Measurements from ENCODE around the gene PRKG1.

Gene PRKG1

DNA sequence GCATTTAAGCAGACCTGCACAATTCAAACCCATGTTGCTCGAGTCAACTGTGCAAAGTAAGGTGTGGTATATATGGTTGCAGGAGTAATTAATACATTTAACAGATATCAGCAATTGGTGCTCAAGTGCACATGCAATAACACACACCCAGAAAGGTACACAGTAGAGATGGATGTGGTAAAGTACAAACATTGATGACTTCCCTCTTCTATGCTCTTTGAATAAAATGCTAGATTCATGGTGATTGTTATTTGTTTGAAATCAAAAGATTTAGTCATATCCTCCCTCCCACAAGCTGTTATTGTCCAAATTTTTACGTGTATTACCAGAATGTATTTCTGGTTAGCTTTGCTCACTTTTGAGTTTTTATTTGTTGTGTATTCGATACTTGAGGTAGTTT is 887.1 kb downstream of the PRKG1 start:
- Histone ChIP-seq H3K4me3 (ENCODE audit: low read length) (no peak overlapping the region), H3K36me3 (replicated peaks; ENCODE audit: low read depth, low read length) (no peaks in the 10 kb centered on the region), H3K9ac (ENCODE audit: low read length) (no peak overlapping the region), H3K79me2 (ENCODE audit: low read length) (no peaks in the 10 kb centered on the region), H3K27ac (ENCODE audit: low read length) (no peak overlapping the region), H4K20me1 (ENCODE audit: insufficient read depth, low read length) (no peaks in the 10 kb centered on the region), H3K4me1 (ENCODE audit: low read length) (no peaks in the 10 kb centered on the region), H3K27me3 (ENCODE audit: low read depth, low read length) (no peaks in the 10 kb centered on the region), H2AFZ (ENCODE audit: low read depth, low read length) (no peak overlapping the region), H3K9me3 (ENCODE audit: insufficient read depth, low read length) (no peaks in the 10 kb centered on the region), H3K4me2 (ENCODE audit: low read length) (no peak overlapping the region)
- TF ChIP-seq, protein P1, sequence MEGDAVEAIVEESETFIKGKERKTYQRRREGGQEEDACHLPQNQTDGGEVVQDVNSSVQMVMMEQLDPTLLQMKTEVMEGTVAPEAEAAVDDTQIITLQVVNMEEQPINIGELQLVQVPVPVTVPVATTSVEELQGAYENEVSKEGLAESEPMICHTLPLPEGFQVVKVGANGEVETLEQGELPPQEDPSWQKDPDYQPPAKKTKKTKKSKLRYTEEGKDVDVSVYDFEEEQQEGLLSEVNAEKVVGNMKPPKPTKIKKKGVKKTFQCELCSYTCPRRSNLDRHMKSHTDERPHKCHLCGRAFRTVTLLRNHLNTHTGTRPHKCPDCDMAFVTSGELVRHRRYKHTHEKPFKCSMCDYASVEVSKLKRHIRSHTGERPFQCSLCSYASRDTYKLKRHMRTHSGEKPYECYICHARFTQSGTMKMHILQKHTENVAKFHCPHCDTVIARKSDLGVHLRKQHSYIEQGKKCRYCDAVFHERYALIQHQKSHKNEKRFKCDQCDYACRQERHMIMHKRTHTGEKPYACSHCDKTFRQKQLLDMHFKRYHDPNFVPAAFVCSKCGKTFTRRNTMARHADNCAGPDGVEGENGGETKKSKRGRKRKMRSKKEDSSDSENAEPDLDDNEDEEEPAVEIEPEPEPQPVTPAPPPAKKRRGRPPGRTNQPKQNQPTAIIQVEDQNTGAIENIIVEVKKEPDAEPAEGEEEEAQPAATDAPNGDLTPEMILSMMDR (IDR thresholded peaks at IDR 0.05; ENCODE audit: low read depth, low read length): no peak
- no peak for TF ChIP-seq EZH2phosphoT487 (IDR thresholded peaks at IDR 0.05; ENCODE audit: low read depth)

DNA sequence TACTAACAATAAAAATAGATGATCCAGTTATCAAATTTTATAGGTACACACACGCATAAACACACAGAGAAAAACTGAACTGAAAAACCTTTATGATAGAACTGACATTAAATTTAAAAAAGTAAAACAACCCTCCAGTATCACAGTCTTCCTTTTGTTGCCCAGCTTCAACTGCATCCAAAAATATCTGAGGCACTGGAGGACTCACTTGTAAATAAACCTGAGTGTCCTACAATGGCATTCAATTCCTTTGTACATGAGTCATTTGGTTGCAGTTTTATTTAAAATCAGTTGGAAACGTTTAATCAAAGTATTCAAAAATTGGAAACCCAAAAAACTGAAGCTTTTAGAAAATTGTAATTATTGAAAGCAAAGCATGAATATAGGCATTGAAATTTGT is 890.3 kb downstream of the PRKG1 start:
- Histone ChIP-seq H3K4me3 (ENCODE audit: low read length) (no peak overlapping the region), H2AFZ (ENCODE audit: low read depth, low read length) (no peak overlapping the region), H3K36me3 (replicated peaks; ENCODE audit: low read depth, low read length) (no peaks in the 10 kb centered on the region), H3K79me2 (ENCODE audit: low read length) (no peaks in the 10 kb centered on the region), H3K9ac (ENCODE audit: low read length) (no peak overlapping the region), H3K27ac (ENCODE audit: low read length) (no peak overlapping the region), H4K20me1 (ENCODE audit: insufficient read depth, low read length) (no peaks in the 10 kb centered on the region), H3K4me2 (ENCODE audit: low read length) (no peak overlapping the region), H3K4me1 (ENCODE audit: low read length) (no peaks in the 10 kb centered on the region), H3K9me3 (ENCODE audit: insufficient read depth, low read length) (no peaks in the 10 kb centered on the region), H3K27me3 (ENCODE audit: low read depth, low read length) (no peaks in the 10 kb centered on the region)
- TF ChIP-seq, protein P1 (IDR thresholded peaks at IDR 0.05; ENCODE audit: low read depth, low read length): no peak
- TF ChIP-seq EZH2phosphoT487 (IDR thresholded peaks at IDR 0.05; ENCODE audit: low read depth): no peak

DNA sequence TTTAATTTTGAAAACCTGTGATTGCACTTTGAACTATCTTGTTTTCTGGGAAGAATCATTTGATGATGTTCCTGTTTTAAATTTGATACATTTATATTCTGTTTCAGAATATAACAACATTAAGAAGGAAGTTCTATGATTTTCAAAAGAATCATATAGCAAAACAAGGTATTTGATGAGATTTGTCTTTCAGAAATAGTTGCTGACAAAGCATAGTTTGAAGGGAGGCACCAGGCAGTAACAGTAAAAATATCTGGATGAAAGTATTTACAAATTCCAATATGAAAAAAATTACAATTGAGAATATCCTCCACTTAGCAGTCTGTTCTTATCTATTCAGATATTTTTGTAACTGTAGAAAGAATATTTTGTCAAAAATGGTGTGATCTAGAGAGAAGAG is 891.2 kb downstream of the PRKG1 start:
- Histone ChIP-seq H3K27ac (ENCODE audit: low read length) (no peak overlapping the region), H3K36me3 (replicated peaks; ENCODE audit: low read depth, low read length) (no peaks in the 10 kb centered on the region)
- no peak for TF ChIP-seq EZH2phosphoT487 (IDR thresholded peaks at IDR 0.05; ENCODE audit: low read depth)
- TF ChIP-seq, protein P1 (IDR thresholded peaks at IDR 0.05; ENCODE audit: low read depth, low read length): no peak

DNA sequence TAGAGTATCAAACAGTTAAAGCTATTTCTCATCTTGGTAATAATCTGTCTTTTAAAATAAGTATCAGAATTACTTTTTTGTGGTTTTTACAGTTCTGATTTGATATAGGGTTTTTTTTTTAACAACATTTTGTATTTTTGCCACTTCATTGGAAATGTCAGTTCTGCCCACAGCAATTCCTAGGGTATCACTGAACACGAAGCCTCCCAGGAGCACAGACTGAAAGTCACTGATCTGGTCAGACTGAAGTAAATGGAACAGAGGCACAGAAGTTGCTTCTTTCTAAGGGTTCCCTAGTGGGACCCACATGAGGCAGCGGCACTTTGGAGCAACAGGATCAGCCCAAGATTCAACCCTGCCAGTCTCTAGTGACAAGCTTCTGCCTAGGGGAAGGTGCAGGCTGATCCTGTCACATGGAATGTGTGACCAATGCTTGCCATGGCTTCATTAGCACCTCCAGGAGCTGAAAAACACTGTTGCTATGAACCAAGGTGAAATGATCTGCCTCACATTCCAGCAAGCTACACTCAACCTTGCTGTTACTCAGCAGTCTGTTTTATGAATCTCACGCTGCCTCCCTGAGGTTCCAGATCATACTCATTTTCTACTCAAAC is 898.6 kb downstream of the PRKG1 start:
- Histone ChIP-seq H3K27me3 (ENCODE audit: low read depth, low read length) (no peaks in the 10 kb centered on the region), H3K27ac (ENCODE audit: low read length) (no peak overlapping the region), H3K9me3 (ENCODE audit: insufficient read depth, low read length) (no peaks in the 10 kb centered on the region), H3K4me2 (ENCODE audit: low read length) (no peak overlapping the region), H2AFZ (ENCODE audit: low read depth, low read length) (no peak overlapping the region), H3K4me3 (ENCODE audit: low read length) (no peak overlapping the region), H3K9ac (ENCODE audit: low read length) (no peak overlapping the region), H3K36me3 (replicated peaks; ENCODE audit: low read depth, low read length) (no peaks in the 10 kb centered on the region), H3K4me1 (ENCODE audit: low read length) (no peaks in the 10 kb centered on the region), H4K20me1 (ENCODE audit: insufficient read depth, low read length) (no peaks in the 10 kb centered on the region), H3K79me2 (ENCODE audit: low read length) (no peaks in the 10 kb centered on the region)
- TF ChIP-seq, protein P1 (IDR thresholded peaks at IDR 0.05; ENCODE audit: low read depth, low read length): no peak
- TF ChIP-seq EZH2phosphoT487 (IDR thresholded peaks at IDR 0.05; ENCODE audit: low read depth): no peak

More for the DNA sequence above, 891.2 kb downstream of the PRKG1 start:
- H3K9ac ChIP-seq (ENCODE audit: low read length): no peak overlapping the region
- H3K9me3 ChIP-seq (ENCODE audit: insufficient read depth, low read length): no peaks in the 10 kb centered on the region
- no peaks in the 10 kb centered on the region for H3K27me3 ChIP-seq (ENCODE audit: low read depth, low read length)
- no peaks in the 10 kb centered on the region for H4K20me1 ChIP-seq (ENCODE audit: insufficient read depth, low read length)
- H3K4me3 ChIP-seq (ENCODE audit: low read length): no peak overlapping the region
- no peak overlapping the region for H3K4me2 ChIP-seq (ENCODE audit: low read length)
- H2AFZ ChIP-seq (ENCODE audit: low read depth, low read length): no peak overlapping the region
- H3K79me2 ChIP-seq (ENCODE audit: low read length): no peaks in the 10 kb centered on the region
- no peaks in the 10 kb centered on the region for H3K4me1 ChIP-seq (ENCODE audit: low read length)

Measured in OCI-LY3 (cell line).